Ramos (cell line): ENCODE measurements around the gene STAC3.

Experiments used
- in situ Hi-C: fragments of 300-500 bp; cut with MboI; formaldehyde crosslinking; loops from one replicate; pipeline ENCODE4 v1.14.3; 2022; ENCODE audit warnings: low sequenced_read_pairs; ENCODE audit not compliant: unreplicated experiment

STAC3 gene

GRCh38 chr12:57227315-57228115, 23.5 kb downstream of the STAC3 start:
- in situ Hi-C loops = loop anchor here (25.0 kb wide), 3 partner anchors 235 to 660 kb away; partner anchors contain the start of genes CDK4, CYP27B1, EEF1AKMT3 and GLI1

- in situ Hi-C loops = loop anchor here (25.0 kb wide), 3 partner anchors 236 to 661 kb away; partner anchors contain the start of genes CDK4, CYP27B1, EEF1AKMT3 and GLI1
These were observed 24.2 kb downstream of the STAC3 start for GRCh38 chr12:57226588-57227314.

- in situ Hi-C loops = loop anchor here (25.0 kb wide), 3 partner anchors 237 to 662 kb away; partner anchors contain the start of genes CDK4, CYP27B1, EEF1AKMT3 and GLI1
These were observed 25.2 kb downstream of the STAC3 start for GRCh38 chr12:57225680-57226210.

GRCh38 chr12:57224973-57225679, 25.9 kb downstream of the STAC3 start:
- in situ Hi-C loops = loop anchor here (25.0 kb wide), 3 partner anchors 237 to 662 kb away; partner anchors contain the start of genes CDK4, CYP27B1, EEF1AKMT3 and GLI1

- in situ Hi-C loops = no loop called here
These were observed 26.6 kb downstream of the STAC3 start for GRCh38 chr12:57224278-57224972.

GRCh38 chr12:57223191-57224165, 27.5 kb downstream of the STAC3 start:
- in situ Hi-C loops = no loop called here

- in situ Hi-C loops = no loop called here
These were observed 28.4 kb downstream of the STAC3 start for GRCh38 chr12:57222286-57223190.

GRCh38 chr12:57221169-57221917, 29.6 kb downstream of the STAC3 start:
- in situ Hi-C loops = no loop called here

- in situ Hi-C loops = no loop called here
These were observed 30.2 kb downstream of the STAC3 start for GRCh38 chr12:57220770-57221168.

- in situ Hi-C loops = no loop called here
These were observed 30.8 kb downstream of the STAC3 start for GRCh38 chr12:57219993-57220754.

- in situ Hi-C loops = no loop called here
These were observed 31.6 kb downstream of the STAC3 start for GRCh38 chr12:57219205-57219992.

- in situ Hi-C loops = no loop called here
These were observed 32.7 kb downstream of the STAC3 start for GRCh38 chr12:57218030-57218853.

GRCh38 chr12:57216921-57217879, 33.8 kb downstream of the STAC3 start:
- in situ Hi-C loops = no loop called here
